Measurements from ENCODE around the gene F5. TPM values are rescaled to one million over a fixed set of nuclear protein-coding genes. Genes with fewer than 3 reads are reported as not detected.

F5 gene
- 32.2 to 43.5 TPM (median 38.6 TPM) in 3 replicates for total RNA-seq

GRCh38 chr1:169586395-169587255 is at the start of gene F5:
Gene F5, minus strand, starts transcription at chr1:169586481. Its CDS starts 95 bp downstream, at chr1:169586386.
- H3K9me3 Mint-ChIP-seq, result no peaks in the 10 kb centered on the region
- peak; percentile 40 to 70 for DNase-seq (ENCODE audit: low spot score in 2 of 2, unreplicated experiment in 2 of 2)
- peak within 1 kb of the TSS; percentile 73 for H3K4me3 Mint-ChIP-seq
- peak; percentile 28 for TF ChIP-seq CTCF (IDR thresholded peaks at IDR 0.05; ENCODE audit: unreplicated experiment)
- no peaks in the 10 kb centered on the region for H3K36me3 Mint-ChIP-seq
- peaks cover 5% of the 10 kb centered on the region for H3K27me3 Mint-ChIP-seq (ENCODE audit: low read depth)
- peaks cover 13% of the 10 kb centered on the region for H3K4me1 Mint-ChIP-seq
- no peak within 1 kb of the TSS for H3K27ac Mint-ChIP-seq

GRCh38 chr1:169634877-169635276 is 48.6 kb upstream of the F5 start:
- Mint-ChIP-seq H3K27me3 (ENCODE audit: low read depth) (no peaks in the 10 kb centered on the region), H3K9me3 (peaks cover 42% of the 10 kb centered on the region), H3K36me3 (peaks cover 17% of the 10 kb centered on the region), H3K4me3 (no peak overlapping the region), H3K27ac (no peak overlapping the region), H3K4me1 (peaks cover 4% of the 10 kb centered on the region)
- no peak for DNase-seq (ENCODE audit: low spot score in 2 of 2, unreplicated experiment in 2 of 2)
- no peak for TF ChIP-seq CTCF (IDR thresholded peaks at IDR 0.05; ENCODE audit: unreplicated experiment)

GRCh38 chr1:169634145-169634544 is 47.9 kb upstream of the F5 start:
- no peak for DNase-seq (ENCODE audit: low spot score in 2 of 2, unreplicated experiment in 2 of 2)
- H3K27me3 Mint-ChIP-seq (ENCODE audit: low read depth), result no peaks in the 10 kb centered on the region
- H3K4me1 Mint-ChIP-seq, result peaks cover 5% of the 10 kb centered on the region
- H3K4me3 Mint-ChIP-seq, result no peak overlapping the region
- H3K9me3 Mint-ChIP-seq, result peaks cover 37% of the 10 kb centered on the region
- no peak overlapping the region for H3K27ac Mint-ChIP-seq
- no peak for TF ChIP-seq CTCF (IDR thresholded peaks at IDR 0.05; ENCODE audit: unreplicated experiment)
- peaks cover 17% of the 10 kb centered on the region for H3K36me3 Mint-ChIP-seq

- DNase-seq (ENCODE audit: low spot score in 2 of 2, unreplicated experiment in 2 of 2), result no peak
- H3K9me3 Mint-ChIP-seq, result peaks cover 21% of the 10 kb centered on the region
- H3K27ac Mint-ChIP-seq, result no peak overlapping the region
- no peak overlapping the region for H3K4me3 Mint-ChIP-seq
- TF ChIP-seq CTCF (IDR thresholded peaks at IDR 0.05; ENCODE audit: unreplicated experiment), result no peak
- no peaks in the 10 kb centered on the region for H3K27me3 Mint-ChIP-seq (ENCODE audit: low read depth)
- H3K36me3 Mint-ChIP-seq, result peaks cover 15% of the 10 kb centered on the region
- peaks cover 5% of the 10 kb centered on the region for H3K4me1 Mint-ChIP-seq
Measured at GRCh38 chr1:169631249-169631648, 45.0 kb upstream of the F5 start.

GRCh38 chr1:169630006-169630405 is 43.7 kb upstream of the F5 start, which contains the start of gene SELP:
Gene SELP, minus strand, starts transcription at chr1:169630124. Its CDS starts 50 bp downstream, at chr1:169630074.
- Mint-ChIP-seq H3K9me3 (peaks cover 13% of the 10 kb centered on the region), H3K36me3 (peaks cover 10% of the 10 kb centered on the region), H3K27ac (peak within 1 kb of the TSS; percentile 23), H3K4me1 (peaks cover 5% of the 10 kb centered on the region), H3K4me3 (no peak within 1 kb of the TSS), H3K27me3 (ENCODE audit: low read depth) (no peaks in the 10 kb centered on the region)
- no peak for TF ChIP-seq CTCF (IDR thresholded peaks at IDR 0.05; ENCODE audit: unreplicated experiment)
- no peak for DNase-seq (ENCODE audit: low spot score in 2 of 2, unreplicated experiment in 2 of 2)

Measured in mesothelial cell of epicardium (in vitro differentiated cells).